SK-N-SH treated with all-trans-retinoic acid at 6 μM for 48 hours (cell line): Measurements from ENCODE around the gene PTPRN2.

Experiments
- ATAC-seq: fragments of 200-7000 bp; cut with Tn5 transposase; 3 replicates; pipeline ENCODE4 v1.9.1; 2020; ENCODE audit warnings: mild to moderate bottlenecking, moderate library complexity
- ARNTL ChIP-seq: fragments of 450-650 bp; formaldehyde crosslinking; IDR thresholded peaks from 2 replicates; pipeline ENCODE4 v1.5.0; 2020; ENCODE audit warnings: low read depth, mild to moderate bottlenecking, moderate library complexity, borderline replicate concordance
- BACH2 ChIP-seq: fragments of 250-450 bp; sonication (Bioruptor Pico); IDR thresholded peaks from 2 replicates; pipeline ENCODE4 v1.9.0; 2021; ENCODE audit warnings: mild to moderate bottlenecking, borderline replicate concordance
- CSDC2 ChIP-seq: fragments of 250-450 bp; sonication (Bioruptor Pico); IDR thresholded peaks from 2 replicates; pipeline ENCODE4 v1.5.0; 2020; ENCODE audit warnings: mild to moderate bottlenecking, moderate library complexity
- GLIS3 ChIP-seq: fragments of 250-450 bp; sonication (Bioruptor Pico); IDR thresholded peaks from 2 replicates; pipeline ENCODE4 v1.5.0; 2020; ENCODE audit warnings: mild to moderate bottlenecking, moderate library complexity
- ISL1 ChIP-seq: fragments of 250-450 bp; sonication (Bioruptor Pico); IDR thresholded peaks from 2 replicates; pipeline ENCODE4 v2.1.2; 2022; ENCODE audit warnings: mild to moderate bottlenecking, moderate library complexity
- OSR1 ChIP-seq: fragments of 250-450 bp; sonication (Bioruptor Pico); IDR thresholded peaks from 2 replicates; pipeline ENCODE4 v1.8.0; 2022; ENCODE audit warnings: moderate library complexity, mild to moderate bottlenecking, inconsistent platforms
- PPARA ChIP-seq: fragments of 250-450 bp; sonication (Bioruptor Pico); IDR thresholded peaks from 2 replicates; pipeline ENCODE4 v1.5.0; 2020; ENCODE audit warnings: mild to moderate bottlenecking, borderline replicate concordance
- RARB ChIP-seq: fragments of 250-450 bp; sonication (Bioruptor Pico); IDR thresholded peaks from 2 replicates; pipeline ENCODE4 v1.8.0; 2021; ENCODE audit warnings: mild to moderate bottlenecking, moderate library complexity
- SNAI2 ChIP-seq: fragments of 250-450 bp; sonication (Bioruptor Pico); IDR thresholded peaks from 2 replicates; pipeline ENCODE4 v1.5.0; 2020; ENCODE audit warnings: mild to moderate bottlenecking, moderate library complexity
- TCF4 ChIP-seq: fragments of 250-450 bp; sonication (Bioruptor Pico); IDR thresholded peaks from 2 replicates; pipeline ENCODE4 v1.8.0; 2021; ENCODE audit warnings: mild to moderate bottlenecking, moderate library complexity, borderline replicate concordance
- TOX ChIP-seq: fragments of 250-450 bp; sonication (Bioruptor Pico); IDR thresholded peaks from 2 replicates; pipeline ENCODE4 v1.8.0; 2021; ENCODE audit warnings: mild to moderate bottlenecking, moderate library complexity, borderline replicate concordance
- ZC3H10 ChIP-seq: fragments of 250-450 bp; sonication (Bioruptor Pico); IDR thresholded peaks from 2 replicates; pipeline ENCODE4 v1.5.1; 2021; ENCODE audit warnings: mild to moderate bottlenecking, moderate library complexity
- ZFP3 ChIP-seq: fragments of 250-450 bp; sonication (Bioruptor Pico); IDR thresholded peaks from 2 replicates; pipeline ENCODE4 v1.5.0; 2020; ENCODE audit warnings: mild to moderate bottlenecking, moderate library complexity
- ZFP30 ChIP-seq: fragments of 450-650 bp; formaldehyde crosslinking; IDR thresholded peaks from 2 replicates; pipeline ENCODE4 v1.5.0; 2022; ENCODE audit warnings: mild to moderate bottlenecking, moderate library complexity
- ZNF565 ChIP-seq: fragments of 450-650 bp; formaldehyde crosslinking; conservative IDR thresholded peaks from 2 replicates; pipeline ENCODE4 v1.5.0; 2020; ENCODE audit warnings: low read depth, mild to moderate bottlenecking, moderate library complexity
- ZNF70 ChIP-seq: fragments of 450-650 bp; formaldehyde crosslinking; IDR thresholded peaks from 2 replicates; pipeline ENCODE4 v1.5.0; 2020; ENCODE audit warnings: mild to moderate bottlenecking, moderate library complexity
- ZNF8 ChIP-seq: fragments of 450-650 bp; formaldehyde crosslinking; IDR thresholded peaks from 2 replicates; pipeline ENCODE4 v1.5.0; 2020; ENCODE audit warnings: mild to moderate bottlenecking, moderate library complexity
- TF ChIP-seq, protein P1 (sequence below): fragments of 250-450 bp; sonication (Bioruptor Pico); IDR thresholded peaks from 2 replicates; pipeline ENCODE4 v1.5.0; 2020; ENCODE audit warnings: mild to moderate bottlenecking, moderate library complexity
- TF ChIP-seq, protein P2 (sequence below): fragments of 250-450 bp; sonication (Bioruptor Pico); IDR thresholded peaks from 2 replicates; pipeline ENCODE4 v1.5.1; 2021; ENCODE audit warnings: mild to moderate bottlenecking, moderate library complexity
- TF ChIP-seq, protein P3 (sequence below): fragments of 250-450 bp; sonication (Bioruptor Pico); IDR thresholded peaks from 2 replicates; pipeline ENCODE4 v1.8.0; 2020; ENCODE audit warnings: mild to moderate bottlenecking, moderate library complexity, borderline replicate concordance

Gene PTPRN2

DNA sequence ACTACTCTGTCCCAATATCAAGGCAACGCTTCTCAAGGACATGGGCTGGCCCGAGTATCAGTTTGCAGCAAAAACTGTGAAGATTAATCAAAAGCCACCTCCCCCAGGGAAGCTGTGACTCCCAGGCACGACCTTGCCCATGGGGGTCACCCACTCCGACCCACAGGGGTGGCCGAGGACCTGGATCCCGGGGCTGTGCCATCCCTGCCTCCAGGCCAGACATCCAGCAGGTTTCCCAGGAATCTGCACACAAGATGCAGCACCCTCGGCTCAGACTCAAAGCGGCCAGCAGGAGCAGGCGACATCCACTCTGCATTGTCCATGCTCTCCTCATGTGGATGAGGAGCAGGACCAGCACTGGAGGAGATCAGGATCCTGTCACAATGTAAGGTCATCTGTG, 39.8 kb downstream of the PTPRN2 start (continued):
- TF ChIP-seq, protein P1, sequence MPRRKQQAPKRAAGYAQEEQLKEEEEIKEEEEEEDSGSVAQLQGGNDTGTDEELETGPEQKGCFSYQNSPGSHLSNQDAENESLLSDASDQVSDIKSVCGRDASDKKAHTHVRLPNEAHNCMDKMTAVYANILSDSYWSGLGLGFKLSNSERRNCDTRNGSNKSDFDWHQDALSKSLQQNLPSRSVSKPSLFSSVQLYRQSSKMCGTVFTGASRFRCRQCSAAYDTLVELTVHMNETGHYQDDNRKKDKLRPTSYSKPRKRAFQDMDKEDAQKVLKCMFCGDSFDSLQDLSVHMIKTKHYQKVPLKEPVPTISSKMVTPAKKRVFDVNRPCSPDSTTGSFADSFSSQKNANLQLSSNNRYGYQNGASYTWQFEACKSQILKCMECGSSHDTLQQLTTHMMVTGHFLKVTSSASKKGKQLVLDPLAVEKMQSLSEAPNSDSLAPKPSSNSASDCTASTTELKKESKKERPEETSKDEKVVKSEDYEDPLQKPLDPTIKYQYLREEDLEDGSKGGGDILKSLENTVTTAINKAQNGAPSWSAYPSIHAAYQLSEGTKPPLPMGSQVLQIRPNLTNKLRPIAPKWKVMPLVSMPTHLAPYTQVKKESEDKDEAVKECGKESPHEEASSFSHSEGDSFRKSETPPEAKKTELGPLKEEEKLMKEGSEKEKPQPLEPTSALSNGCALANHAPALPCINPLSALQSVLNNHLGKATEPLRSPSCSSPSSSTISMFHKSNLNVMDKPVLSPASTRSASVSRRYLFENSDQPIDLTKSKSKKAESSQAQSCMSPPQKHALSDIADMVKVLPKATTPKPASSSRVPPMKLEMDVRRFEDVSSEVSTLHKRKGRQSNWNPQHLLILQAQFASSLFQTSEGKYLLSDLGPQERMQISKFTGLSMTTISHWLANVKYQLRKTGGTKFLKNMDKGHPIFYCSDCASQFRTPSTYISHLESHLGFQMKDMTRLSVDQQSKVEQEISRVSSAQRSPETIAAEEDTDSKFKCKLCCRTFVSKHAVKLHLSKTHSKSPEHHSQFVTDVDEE: no peak

DNA sequence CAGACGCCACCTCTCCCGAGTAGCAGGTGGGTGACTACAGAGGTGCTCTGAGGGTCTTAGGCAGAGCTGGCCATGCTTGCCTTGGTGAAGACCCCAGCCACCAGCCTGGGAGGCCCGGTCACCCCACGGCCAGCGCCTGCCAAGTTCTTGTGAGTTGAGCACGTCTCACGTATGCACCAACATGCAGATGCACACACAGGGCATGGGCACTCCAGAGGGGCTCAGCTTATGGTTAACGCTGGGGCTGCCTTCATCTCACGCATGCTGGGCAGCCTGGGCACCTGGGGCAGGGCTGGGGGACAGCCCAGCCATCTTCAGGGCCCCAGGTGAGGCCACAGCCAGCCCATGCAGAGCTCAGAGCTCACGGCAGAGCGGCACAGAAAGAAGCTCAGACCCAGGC, 41.0 kb downstream of the PTPRN2 start:
- no peak for TF ChIP-seq ZNF70 (CRISPR knock-in tag)
- TF ChIP-seq, protein P2, sequence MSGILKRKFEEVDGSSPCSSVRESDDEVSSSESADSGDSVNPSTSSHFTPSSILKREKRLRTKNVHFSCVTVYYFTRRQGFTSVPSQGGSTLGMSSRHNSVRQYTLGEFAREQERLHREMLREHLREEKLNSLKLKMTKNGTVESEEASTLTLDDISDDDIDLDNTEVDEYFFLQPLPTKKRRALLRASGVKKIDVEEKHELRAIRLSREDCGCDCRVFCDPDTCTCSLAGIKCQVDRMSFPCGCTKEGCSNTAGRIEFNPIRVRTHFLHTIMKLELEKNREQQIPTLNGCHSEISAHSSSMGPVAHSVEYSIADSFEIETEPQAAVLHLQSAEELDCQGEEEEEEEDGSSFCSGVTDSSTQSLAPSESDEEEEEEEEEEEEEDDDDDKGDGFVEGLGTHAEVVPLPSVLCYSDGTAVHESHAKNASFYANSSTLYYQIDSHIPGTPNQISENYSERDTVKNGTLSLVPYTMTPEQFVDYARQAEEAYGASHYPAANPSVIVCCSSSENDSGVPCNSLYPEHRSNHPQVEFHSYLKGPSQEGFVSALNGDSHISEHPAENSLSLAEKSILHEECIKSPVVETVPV (CRISPR knock-in tag): no peak
- no peak for TF ChIP-seq ZFP30
- no peak for TF ChIP-seq BACH2 (CRISPR knock-in tag)
- TF ChIP-seq ISL1: no peak
- TF ChIP-seq, protein P3, sequence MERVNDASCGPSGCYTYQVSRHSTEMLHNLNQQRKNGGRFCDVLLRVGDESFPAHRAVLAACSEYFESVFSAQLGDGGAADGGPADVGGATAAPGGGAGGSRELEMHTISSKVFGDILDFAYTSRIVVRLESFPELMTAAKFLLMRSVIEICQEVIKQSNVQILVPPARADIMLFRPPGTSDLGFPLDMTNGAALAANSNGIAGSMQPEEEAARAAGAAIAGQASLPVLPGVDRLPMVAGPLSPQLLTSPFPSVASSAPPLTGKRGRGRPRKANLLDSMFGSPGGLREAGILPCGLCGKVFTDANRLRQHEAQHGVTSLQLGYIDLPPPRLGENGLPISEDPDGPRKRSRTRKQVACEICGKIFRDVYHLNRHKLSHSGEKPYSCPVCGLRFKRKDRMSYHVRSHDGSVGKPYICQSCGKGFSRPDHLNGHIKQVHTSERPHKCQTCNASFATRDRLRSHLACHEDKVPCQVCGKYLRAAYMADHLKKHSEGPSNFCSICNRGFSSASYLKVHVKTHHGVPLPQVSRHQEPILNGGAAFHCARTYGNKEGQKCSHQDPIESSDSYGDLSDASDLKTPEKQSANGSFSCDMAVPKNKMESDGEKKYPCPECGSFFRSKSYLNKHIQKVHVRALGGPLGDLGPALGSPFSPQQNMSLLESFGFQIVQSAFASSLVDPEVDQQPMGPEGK (CRISPR knock-in tag): no peak
- TF ChIP-seq TOX (CRISPR knock-in tag): no peak
- no peak for TF ChIP-seq SNAI2 (CRISPR knock-in tag)
- no peak for TF ChIP-seq ZC3H10 (CRISPR knock-in tag)
- TF ChIP-seq ZNF565: no peak
- TF ChIP-seq ZFP3 (CRISPR knock-in tag): no peak
- TF ChIP-seq, protein P1: no peak
- no peak for TF ChIP-seq RARB (CRISPR knock-in tag)
- ATAC-seq: no peak

DNA sequence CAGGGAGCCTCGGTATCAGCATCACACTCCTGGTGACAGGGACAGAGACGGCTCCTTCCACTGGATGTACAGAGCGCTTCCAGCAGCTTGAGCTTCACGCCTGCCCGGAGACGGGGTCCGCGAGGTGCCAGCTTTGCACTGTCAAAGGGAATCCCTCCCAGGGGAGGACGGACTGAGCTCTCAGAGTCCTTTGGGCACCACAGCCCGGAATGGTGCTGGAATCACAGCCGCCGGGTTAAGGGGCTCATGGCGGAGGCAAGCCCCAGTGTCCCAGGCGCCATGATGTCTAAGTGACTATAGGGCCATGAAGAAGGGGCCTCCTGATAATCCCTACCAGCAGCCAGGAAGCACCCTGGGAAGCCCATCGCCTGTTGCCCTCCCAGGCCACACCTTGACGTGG, 41.4 kb downstream of the PTPRN2 start:
- ATAC-seq: no peak
- no peak for TF ChIP-seq BACH2 (CRISPR knock-in tag)
- TF ChIP-seq ZC3H10 (CRISPR knock-in tag): no peak
- TF ChIP-seq ISL1: no peak
- TF ChIP-seq ZNF8 (CRISPR knock-in tag): no peak
- TF ChIP-seq GLIS3 (CRISPR knock-in tag): no peak
- no peak for TF ChIP-seq CSDC2 (CRISPR knock-in tag)
- TF ChIP-seq, protein P2 (CRISPR knock-in tag): no peak
- TF ChIP-seq PPARA (CRISPR knock-in tag): no peak
- no peak for TF ChIP-seq ARNTL
- no peak for TF ChIP-seq OSR1
- TF ChIP-seq TCF4 (CRISPR knock-in tag): no peak
- no peak for TF ChIP-seq ZFP30
- TF ChIP-seq TOX (CRISPR knock-in tag): no peak
